GM13977 (cell line): ENCODE results near the gene RREB1.

Experiments
- DNase-seq: peaks from one replicate; pipeline ENCODE4 v3.0.0; 2012; ENCODE audit warnings: low spot score
- in situ Hi-C: fragments of 300-500 bp; cut with MboI; formaldehyde crosslinking; loops from one replicate; pipeline ENCODE4 v1.12.0; 2022; ENCODE audit warnings: low sequenced_read_pairs, low pct_unique_long_range_greater_than_20kb, mixed read lengths, inconsistent platforms; ENCODE audit not compliant: unreplicated experiment
- TF ChIP-seq, protein P1 (sequence below): IDR thresholded peaks from 2 replicates; pipeline ENCODE4 v1.5.1; 2012; ENCODE audit warnings: mild to moderate bottlenecking, control low read depth; ENCODE audit not compliant: insufficient read depth; ENCODE audit errors: extremely low read depth, missing control alignments

Gene RREB1

DNA sequence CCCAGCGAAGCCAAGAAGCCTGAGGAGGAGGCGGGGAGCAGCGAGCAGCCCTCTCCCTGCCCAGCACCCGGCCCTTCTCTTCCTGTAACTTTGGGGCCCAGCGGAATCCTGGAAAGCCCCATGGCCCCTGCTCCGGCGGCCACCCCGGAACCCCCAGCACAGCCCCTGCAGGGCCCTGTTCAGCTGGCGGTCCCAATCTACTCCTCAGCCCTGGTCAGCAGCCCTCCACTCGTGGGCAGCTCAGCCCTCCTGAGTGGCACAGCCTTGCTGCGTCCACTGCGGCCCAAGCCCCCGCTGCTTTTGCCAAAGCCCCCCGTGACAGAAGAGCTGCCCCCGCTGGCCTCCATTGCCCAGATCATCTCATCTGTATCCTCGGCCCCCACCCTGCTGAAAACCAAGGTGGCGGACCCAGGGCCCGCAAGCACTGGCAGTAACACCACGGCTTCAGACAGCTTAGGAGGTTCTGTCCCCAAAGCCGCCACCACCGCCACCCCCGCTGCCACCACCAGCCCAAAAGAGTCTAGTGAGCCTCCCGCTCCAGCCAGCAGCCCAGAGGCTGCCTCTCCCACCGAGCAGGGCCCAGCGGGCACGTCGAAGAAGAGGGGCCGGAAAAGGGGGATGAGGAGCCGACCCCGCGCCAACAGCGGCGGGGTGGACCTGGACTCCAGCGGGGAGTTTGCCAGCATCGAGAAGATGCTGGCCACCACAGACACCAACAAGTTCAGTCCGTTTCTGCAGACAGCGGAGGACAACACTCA, 123.4 kb downstream of the RREB1 start:
- TF ChIP-seq, protein P1, sequence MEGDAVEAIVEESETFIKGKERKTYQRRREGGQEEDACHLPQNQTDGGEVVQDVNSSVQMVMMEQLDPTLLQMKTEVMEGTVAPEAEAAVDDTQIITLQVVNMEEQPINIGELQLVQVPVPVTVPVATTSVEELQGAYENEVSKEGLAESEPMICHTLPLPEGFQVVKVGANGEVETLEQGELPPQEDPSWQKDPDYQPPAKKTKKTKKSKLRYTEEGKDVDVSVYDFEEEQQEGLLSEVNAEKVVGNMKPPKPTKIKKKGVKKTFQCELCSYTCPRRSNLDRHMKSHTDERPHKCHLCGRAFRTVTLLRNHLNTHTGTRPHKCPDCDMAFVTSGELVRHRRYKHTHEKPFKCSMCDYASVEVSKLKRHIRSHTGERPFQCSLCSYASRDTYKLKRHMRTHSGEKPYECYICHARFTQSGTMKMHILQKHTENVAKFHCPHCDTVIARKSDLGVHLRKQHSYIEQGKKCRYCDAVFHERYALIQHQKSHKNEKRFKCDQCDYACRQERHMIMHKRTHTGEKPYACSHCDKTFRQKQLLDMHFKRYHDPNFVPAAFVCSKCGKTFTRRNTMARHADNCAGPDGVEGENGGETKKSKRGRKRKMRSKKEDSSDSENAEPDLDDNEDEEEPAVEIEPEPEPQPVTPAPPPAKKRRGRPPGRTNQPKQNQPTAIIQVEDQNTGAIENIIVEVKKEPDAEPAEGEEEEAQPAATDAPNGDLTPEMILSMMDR: no peak
- no peak for DNase-seq
- in situ Hi-C loops: loop anchor here (25.0 kb wide), 2 partner anchors 444 to 544 kb away; no protein-coding TSS in a partner anchor

DNA sequence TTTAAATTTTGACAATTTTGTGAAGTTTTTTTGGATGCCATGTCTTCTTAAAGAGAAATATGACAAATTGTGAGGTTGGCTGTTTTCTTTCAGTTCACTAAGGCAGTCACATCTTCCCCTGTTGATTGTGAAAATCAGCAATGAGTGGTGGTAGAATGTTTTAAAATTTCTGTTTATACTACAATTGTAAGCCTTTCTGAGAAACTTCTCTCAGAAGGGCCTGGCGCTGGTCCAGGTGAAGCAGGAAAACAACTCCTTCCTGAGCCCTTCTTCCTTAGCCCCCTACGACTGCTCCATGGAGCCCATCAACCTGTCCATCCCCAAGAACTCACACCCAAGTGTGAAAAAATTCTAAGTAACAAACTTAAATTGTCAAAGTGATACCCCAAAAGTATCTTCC, 124.6 kb downstream of the RREB1 start:
- TF ChIP-seq, protein P1: no peak
- in situ Hi-C loops: loop anchor here (25.0 kb wide), 2 partner anchors 445 to 545 kb away; no protein-coding TSS in a partner anchor
- DNase-seq: no peak

- TF ChIP-seq, protein P1: no peak
- in situ Hi-C loops: loop anchor here (25.0 kb wide), 2 partner anchors 447 to 547 kb away; no protein-coding TSS in a partner anchor
- DNase-seq: no peak
Measured at GRCh38 chr6:7234547-7234946, 126.8 kb downstream of the RREB1 start.

DNA sequence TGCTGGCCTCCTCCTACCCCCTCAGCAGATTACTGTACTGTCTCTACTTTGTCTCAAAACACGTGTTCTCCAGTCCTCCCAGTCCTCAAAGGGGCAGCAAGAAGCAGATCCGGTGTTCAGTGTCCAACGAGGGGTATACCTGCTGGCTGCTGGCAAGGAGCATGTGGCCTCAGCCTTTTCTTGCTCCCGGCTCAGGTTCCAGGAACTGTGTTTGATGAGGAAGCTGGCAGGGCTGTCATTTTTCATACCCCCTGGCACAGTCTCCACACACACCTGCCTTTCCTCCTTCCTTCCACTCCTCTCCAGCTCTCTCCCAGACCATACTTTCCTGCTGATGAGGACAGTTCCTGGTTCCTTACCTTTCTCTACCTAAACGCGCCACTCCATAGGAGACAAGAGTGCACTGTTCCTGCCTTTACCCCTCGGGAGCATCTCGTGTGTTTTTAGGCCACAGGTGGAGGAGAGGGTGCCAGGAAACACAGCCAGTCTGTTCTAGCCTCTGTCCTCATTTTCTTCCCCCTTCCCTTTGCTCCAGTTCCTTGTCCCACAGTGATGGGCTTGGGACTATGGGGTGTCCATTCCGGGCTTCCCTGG, 128.0 kb downstream of the RREB1 start:
- in situ Hi-C loops: loop anchor here (25.0 kb wide), 2 partner anchors 449 to 549 kb away; no protein-coding TSS in a partner anchor
- TF ChIP-seq, protein P1: no peak
- DNase-seq: no peak

DNA sequence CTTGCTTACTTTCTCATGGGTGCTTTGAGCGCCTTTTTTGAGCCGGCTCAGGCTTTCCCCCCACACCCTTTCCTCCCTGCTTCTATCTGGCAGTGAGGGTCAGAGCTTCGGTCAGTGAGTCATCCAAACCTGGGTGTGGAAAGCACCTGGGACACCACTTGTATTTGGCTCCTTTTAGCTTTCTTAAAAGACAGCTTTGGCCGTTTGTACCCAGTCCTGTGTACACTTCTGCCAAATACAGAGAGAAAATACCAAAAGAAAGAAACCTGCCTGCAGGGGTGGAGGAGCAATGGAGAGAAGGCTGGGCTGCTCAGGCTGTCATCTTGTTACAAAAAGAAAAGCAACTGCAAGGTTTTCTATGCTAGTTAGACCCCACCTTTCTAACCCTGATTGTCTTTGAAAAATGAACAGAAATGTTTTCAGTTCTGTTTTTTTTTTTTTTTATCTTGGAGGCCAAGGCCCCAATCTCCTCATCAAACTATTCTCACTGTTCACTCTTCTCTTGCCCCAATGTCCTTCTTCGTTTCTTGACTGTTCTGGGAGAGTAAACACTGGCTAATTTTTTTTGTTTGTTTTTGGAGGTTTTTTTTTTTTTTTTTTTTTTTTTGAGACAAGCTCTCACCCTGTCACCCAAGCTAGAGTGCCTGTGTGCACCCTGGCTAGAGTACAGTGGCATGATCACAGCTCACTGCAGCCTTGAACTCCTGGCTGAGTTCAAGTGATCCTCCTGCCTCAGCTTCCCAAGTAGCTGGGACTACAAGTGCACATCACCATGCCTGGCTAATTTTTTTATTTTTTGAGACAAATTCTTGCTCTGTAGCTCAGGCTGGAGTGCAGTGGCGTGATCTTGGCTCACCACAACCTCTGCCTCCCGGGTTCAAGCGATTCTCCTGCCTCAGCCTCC, 128.8 kb downstream of the RREB1 start:
- peak; percentile 73 for DNase-seq
- in situ Hi-C loops: loop anchor here (25.0 kb wide), 2 partner anchors 449 to 549 kb away; no protein-coding TSS in a partner anchor
- TF ChIP-seq, protein P1: no peak

DNA sequence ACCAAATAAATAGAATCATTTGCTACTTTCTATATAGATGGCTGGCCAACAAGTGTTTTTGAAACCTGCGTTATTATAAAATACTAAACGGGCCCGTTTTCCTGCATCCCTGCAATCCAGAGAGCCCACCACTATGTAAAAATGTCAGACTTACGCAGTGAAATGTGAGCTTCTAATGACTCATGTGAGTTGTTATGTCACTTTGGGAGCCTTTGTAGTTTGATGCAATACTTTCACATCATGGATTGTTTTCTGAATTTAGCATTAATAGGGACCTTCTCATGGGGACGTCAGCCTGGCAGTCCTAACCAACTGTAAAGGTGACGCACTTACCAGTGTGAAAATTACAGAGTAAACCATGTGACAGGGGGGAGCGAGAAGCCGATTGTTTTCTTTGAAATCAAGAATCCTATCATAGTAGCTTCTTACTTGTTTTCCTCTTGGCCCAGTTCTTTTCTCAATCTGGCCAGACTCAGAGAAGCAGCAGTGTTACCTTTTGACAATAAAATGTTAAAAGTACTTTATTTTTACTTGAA, 130.0 kb downstream of the RREB1 start:
- in situ Hi-C loops: loop anchor here (25.0 kb wide), 2 partner anchors 450 to 550 kb away; no protein-coding TSS in a partner anchor
- no peak for DNase-seq
- TF ChIP-seq, protein P1: no peak
